Measurements from ENCODE around the gene FAM83F.

- no peak for TF ChIP-seq CTCF (conservative IDR thresholded peaks at IDR 0.05; ENCODE audit: low read length)
- no peak for TF ChIP-seq EZH2phosphoT487 (IDR thresholded peaks at IDR 0.05; ENCODE audit: borderline replicate concordance, low read depth, low read length)
Measured at GRCh38 chr22:40056559-40056958, 61.8 kb downstream of the FAM83F start.

All from OCI-LY7 (cell line).